ENCODE results near the gene PITX1.

Gene PITX1

GRCh38 chr5:135061001-135061400, 27.0 kb upstream of the PITX1 start:
- no peak for DNase-seq

- DNase-seq: no peak
These were observed 26.0 kb upstream of the PITX1 start for GRCh38 chr5:135060021-135060420.

- no peak for DNase-seq
These were observed 25.2 kb upstream of the PITX1 start for GRCh38 chr5:135059000-135059923.

- no peak for DNase-seq
These were observed 24.3 kb upstream of the PITX1 start for GRCh38 chr5:135058331-135058732.

GRCh38 chr5:135057233-135057632, 23.2 kb upstream of the PITX1 start:
- DNase-seq: no peak

- no peak for DNase-seq
These were observed 22.4 kb upstream of the PITX1 start for GRCh38 chr5:135056316-135057030.

- DNase-seq: no peak
These were observed 21.4 kb upstream of the PITX1 start for GRCh38 chr5:135055396-135055795.

- DNase-seq: no peak
These were observed 20.5 kb upstream of the PITX1 start for GRCh38 chr5:135054546-135054945.

GRCh38 chr5:135053989-135054388, 20.0 kb upstream of the PITX1 start:
- no peak for DNase-seq

GRCh38 chr5:135053278-135053677, 19.2 kb upstream of the PITX1 start:
- DNase-seq: no peak

- DNase-seq: no peak
These were observed 18.6 kb upstream of the PITX1 start for GRCh38 chr5:135052511-135053145.

GRCh38 chr5:135051872-135052271, 17.8 kb upstream of the PITX1 start:
- no peak for DNase-seq

GRCh38 chr5:135051399-135051798, 17.4 kb upstream of the PITX1 start:
- no peak for DNase-seq

- DNase-seq: no peak
These were observed 16.3 kb upstream of the PITX1 start for GRCh38 chr5:135050244-135050767.

GRCh38 chr5:135048930-135049329, 14.9 kb upstream of the PITX1 start:
- no peak for DNase-seq

- DNase-seq: no peak
These were observed 14.3 kb upstream of the PITX1 start for GRCh38 chr5:135048286-135048685.

GRCh38 chr5:135047347-135047695, 13.3 kb upstream of the PITX1 start:
- no peak for DNase-seq

- no peak for DNase-seq
These were observed 12.8 kb upstream of the PITX1 start for GRCh38 chr5:135046661-135047346.

- no peak for DNase-seq
These were observed 11.5 kb upstream of the PITX1 start for GRCh38 chr5:135045488-135045887.

- no peak for DNase-seq
These were observed 8.6 kb upstream of the PITX1 start for GRCh38 chr5:135042595-135042994.

GRCh38 chr5:135041726-135042125, 7.7 kb upstream of the PITX1 start:
- no peak for DNase-seq

- no peak for DNase-seq
These were observed 7.1 kb upstream of the PITX1 start for GRCh38 chr5:135041145-135041587.
